H54 (cell line): ENCODE data around the gene CYSRT1.

Experiments used
- DNase-seq: peaks from one replicate; pipeline ENCODE4 v3.0.0; 2011; ENCODE audit warnings: low spot score, mixed read lengths; ENCODE audit not compliant: insufficient read length
- FAIRE-seq: peaks from 3 replicates; lab custom pipeline; 2011; peaks lifted over from hg19 to GRCh38; lab: Jason Lieb, UNC
- POLR2A ChIP-seq: IDR thresholded peaks from 2 replicates; pipeline ENCODE4 v1.6.1; 2011; ENCODE audit warnings: low read depth, mild to moderate bottlenecking, low read length

The CYSRT1 gene

GRCh38 chr9:137195525-137196220, 29.3 kb upstream of the CYSRT1 start:
- TF ChIP-seq POLR2A: no peak
- FAIRE-seq (no peak), DNase-seq (no peak)

GRCh38 chr9:137198051-137198901, 26.7 kb upstream of the CYSRT1 start:
- no peak for FAIRE-seq
- TF ChIP-seq POLR2A: no peak
- DNase-seq: no peak

- TF ChIP-seq POLR2A: no peak
- FAIRE-seq (no peak), DNase-seq (no peak)
These were observed 26.1 kb upstream of the CYSRT1 start for GRCh38 chr9:137198902-137199283.

- FAIRE-seq (no peak), DNase-seq (no peak)
- TF ChIP-seq POLR2A: no peak
These were observed 25.4 kb upstream of the CYSRT1 start for GRCh38 chr9:137199411-137200121.

- TF ChIP-seq POLR2A: peak; percentile 89
- DNase-seq (peak; percentile 100), FAIRE-seq (peak; percentile 91)
These were observed 24.4 kb upstream of the CYSRT1 start, which contains the start of gene TPRN for GRCh38 chr9:137200311-137201204. Gene TPRN (minus strand): TSS chr9:137200741. CDS start chr9:137200711, 30 bp downstream.

GRCh38 chr9:137201205-137201868, 23.6 kb upstream of the CYSRT1 start:
- no peak for FAIRE-seq
- DNase-seq: no peak
- TF ChIP-seq POLR2A: no peak

GRCh38 chr9:137202966-137203365, 22.0 kb upstream of the CYSRT1 start:
- TF ChIP-seq POLR2A: no peak
- FAIRE-seq (no peak), DNase-seq (no peak)

- TF ChIP-seq POLR2A: no peak
- DNase-seq: no peak
- no peak for FAIRE-seq
These were observed 20.2 kb upstream of the CYSRT1 start for GRCh38 chr9:137204731-137205125.

- FAIRE-seq (no peak), DNase-seq (peak; percentile 100)
- TF ChIP-seq POLR2A: peak; percentile 87
These were observed 19.6 kb upstream of the CYSRT1 start, which contains the start of the genes NDOR1 and TMEM203 for GRCh38 chr9:137205126-137206069. Gene NDOR1 (plus strand): TSS chr9:137205700. CDS start chr9:137205778, 78 bp downstream. Gene TMEM203 (minus strand): TSS chr9:137205648. CDS start chr9:137205414, 234 bp downstream.

GRCh38 chr9:137206602-137207001, 18.4 kb upstream of the CYSRT1 start:
- DNase-seq (no peak), FAIRE-seq (no peak)
- TF ChIP-seq POLR2A: no peak

- no peak for FAIRE-seq
- DNase-seq: no peak
- TF ChIP-seq POLR2A: no peak
These were observed 13.4 kb upstream of the CYSRT1 start for GRCh38 chr9:137211532-137211931.
